Measurements from ENCODE around the gene CREB3L2.

CREB3L2 gene

GRCh38 chr7:137966641-137967142 lies 35.2 kb downstream of the CREB3L2 start:
- DNase-seq = no peak

GRCh38 chr7:137965942-137966640 lies 35.8 kb downstream of the CREB3L2 start:
- DNase-seq = no peak

- no peak for DNase-seq
Observed at GRCh38 chr7:137964824-137965545, 36.9 kb downstream of the CREB3L2 start.

- no peak for DNase-seq
Observed at GRCh38 chr7:137962875-137963507, 38.9 kb downstream of the CREB3L2 start.

- no peak for DNase-seq
Observed at GRCh38 chr7:137962491-137962874, 39.4 kb downstream of the CREB3L2 start.

GRCh38 chr7:137961200-137962177 lies 40.4 kb downstream of the CREB3L2 start:
- DNase-seq = no peak

GRCh38 chr7:137960020-137960419 lies 41.9 kb downstream of the CREB3L2 start:
- DNase-seq = no peak

GRCh38 chr7:137958470-137959431 lies 43.1 kb downstream of the CREB3L2 start:
- DNase-seq = no peak

- no peak for DNase-seq
Observed at GRCh38 chr7:137957887-137958286, 44.0 kb downstream of the CREB3L2 start.

GRCh38 chr7:137956591-137956990 lies 45.3 kb downstream of the CREB3L2 start:
- DNase-seq = no peak

GRCh38 chr7:137956183-137956582 lies 45.7 kb downstream of the CREB3L2 start:
- DNase-seq = no peak

- DNase-seq = no peak
Observed at GRCh38 chr7:137954614-137955013, 47.3 kb downstream of the CREB3L2 start.

- no peak for DNase-seq
Observed at GRCh38 chr7:137953665-137954470, 48.0 kb downstream of the CREB3L2 start.

- no peak for DNase-seq
Observed at GRCh38 chr7:137953043-137953664, 48.7 kb downstream of the CREB3L2 start.

- no peak for DNase-seq
Observed at GRCh38 chr7:137952426-137952805, 49.5 kb downstream of the CREB3L2 start.

GRCh38 chr7:137951700-137952425 lies 50.0 kb downstream of the CREB3L2 start:
- no peak for DNase-seq

- DNase-seq = no peak
Observed at GRCh38 chr7:137950967-137951366, 50.9 kb downstream of the CREB3L2 start.

GRCh38 chr7:137950263-137950621 lies 51.6 kb downstream of the CREB3L2 start:
- no peak for DNase-seq

Data from SHP77 (cell line).